Tibial nerve (tissue), 4 donors: ENCODE measurements around the gene RNU6-1.

Experiments
- EP300 ChIP-seq, 2 donors: sonication (generic); formaldehyde crosslinking; IDR thresholded peaks; one replicate each; pipeline ENCODE4 v1.6.1; 2017; ENCODE audit warnings: antibody characterized with exemption in 2 of 2, mild to moderate bottlenecking in 1 of 2
- POLR2A ChIP-seq, 2 donors: fragments of 450-650 bp; IDR thresholded peaks; one replicate each; pipeline ENCODE4 v1.6.1; 2017; ENCODE audit warnings: antibody characterized with exemption in 2 of 2, mild to moderate bottlenecking in 2 of 2, moderate library complexity in 2 of 2
- TF ChIP-seq, protein P1 (sequence below), 5 experiments: fragments of 200-600 bp in 3 of 5; fragments of 450-650 bp in 2 of 5; sonication (generic) in 3 of 5; IDR thresholded peaks; one replicate each; pipeline ENCODE4 v1.5.1; 2016 to 2019; ENCODE audit warnings: antibody characterized with exemption in 5 of 5, mild to moderate bottlenecking in 3 of 5, moderate library complexity in 2 of 5

DNA sequence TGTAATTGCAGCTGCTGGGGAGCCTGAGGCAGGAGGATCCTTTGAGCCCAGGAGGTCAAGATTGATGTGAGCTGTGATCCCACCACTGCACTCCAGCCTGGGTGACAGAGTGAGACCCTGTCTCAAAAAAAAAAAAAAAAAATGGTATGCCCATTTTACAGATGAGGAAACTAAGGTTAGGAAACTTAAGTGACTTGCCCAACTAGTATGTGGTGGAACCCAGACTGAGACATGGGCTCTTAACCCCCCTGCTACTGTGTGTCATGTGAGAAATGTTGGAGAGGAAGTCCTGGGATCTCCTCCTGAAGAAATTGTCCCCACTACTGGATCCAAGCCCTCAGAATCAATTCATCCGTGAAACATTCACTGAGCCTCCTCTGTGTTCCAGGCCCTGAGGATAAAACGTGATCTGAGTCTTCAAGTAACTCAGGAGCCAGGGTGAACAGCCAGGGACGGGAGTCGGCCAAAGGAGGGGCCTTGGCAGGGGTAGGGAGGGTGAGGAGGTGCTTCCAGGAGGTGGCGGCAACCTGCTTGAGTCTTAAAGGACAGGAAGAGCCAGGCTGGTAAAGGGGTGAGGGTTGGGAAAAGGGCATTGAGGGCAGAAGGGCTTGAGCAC, 19.6 kb upstream of the RNU6-1 start:
- TF ChIP-seq, protein P1, sequence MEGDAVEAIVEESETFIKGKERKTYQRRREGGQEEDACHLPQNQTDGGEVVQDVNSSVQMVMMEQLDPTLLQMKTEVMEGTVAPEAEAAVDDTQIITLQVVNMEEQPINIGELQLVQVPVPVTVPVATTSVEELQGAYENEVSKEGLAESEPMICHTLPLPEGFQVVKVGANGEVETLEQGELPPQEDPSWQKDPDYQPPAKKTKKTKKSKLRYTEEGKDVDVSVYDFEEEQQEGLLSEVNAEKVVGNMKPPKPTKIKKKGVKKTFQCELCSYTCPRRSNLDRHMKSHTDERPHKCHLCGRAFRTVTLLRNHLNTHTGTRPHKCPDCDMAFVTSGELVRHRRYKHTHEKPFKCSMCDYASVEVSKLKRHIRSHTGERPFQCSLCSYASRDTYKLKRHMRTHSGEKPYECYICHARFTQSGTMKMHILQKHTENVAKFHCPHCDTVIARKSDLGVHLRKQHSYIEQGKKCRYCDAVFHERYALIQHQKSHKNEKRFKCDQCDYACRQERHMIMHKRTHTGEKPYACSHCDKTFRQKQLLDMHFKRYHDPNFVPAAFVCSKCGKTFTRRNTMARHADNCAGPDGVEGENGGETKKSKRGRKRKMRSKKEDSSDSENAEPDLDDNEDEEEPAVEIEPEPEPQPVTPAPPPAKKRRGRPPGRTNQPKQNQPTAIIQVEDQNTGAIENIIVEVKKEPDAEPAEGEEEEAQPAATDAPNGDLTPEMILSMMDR (IDR thresholded peaks at IDR 0.05): no peak
- TF ChIP-seq POLR2A (IDR thresholded peaks at IDR 0.05) (no peak), EP300 (IDR thresholded peaks at IDR 0.05) (no peak)
